Measurements from ENCODE around the gene EIF4G3. TPM values are rescaled to one million over a fixed set of nuclear protein-coding genes. Genes with fewer than 3 reads are reported as not detected.

Gene EIF4G3
- total RNA-seq, 1 experiment from 2014 or later: 72.0 TPM

GRCh38 chr1:20900056-20900455 lies 276.6 kb downstream of the EIF4G3 start:
- H3K79me2 ChIP-seq (ENCODE audit: insufficient read depth, low read length): no peaks in the 10 kb centered on the region
- Mint-ChIP-seq H3K27me3 (ENCODE audit: low read depth) (no peaks in the 10 kb centered on the region), H3K9me3 (no peaks in the 10 kb centered on the region), H3K4me3 (no peak overlapping the region), H3K27ac (no peak overlapping the region), H3K4me1 (no peaks in the 10 kb centered on the region), H3K36me3 (ENCODE audit: insufficient read depth in 1 of 3, low read depth in 3 of 3) (peaks cover 2 to 18% (median 13%) of the 10 kb centered on the region in 3 experiments; a peak in 5 of 7 replicates)
- H2BK15ac ChIP-seq (ENCODE audit: low read depth, low read length): no peak overlapping the region
- H3K27ac ChIP-seq (ENCODE audit: insufficient read length, low read depth, low read length): no peak overlapping the region
- H3K23me2 ChIP-seq (ENCODE audit: insufficient read length, low read depth, low read length, poor library complexity, severe bottlenecking): no peaks in the 10 kb centered on the region
- H2BK120ac ChIP-seq (ENCODE audit: low read depth, low read length, poor library complexity, severe bottlenecking): no peak overlapping the region
- H3K4ac ChIP-seq (ENCODE audit: low read depth, low read length): no peak overlapping the region
- no peak overlapping the region for H3K9ac ChIP-seq (ENCODE audit: extremely low read depth, insufficient read length, low read length)
- H4K8ac ChIP-seq (replicated peaks; ENCODE audit: insufficient read length, low read depth, low read length): no peak overlapping the region
- H2AK5ac ChIP-seq (ENCODE audit: insufficient read length, low read length): no peak overlapping the region
- no peaks in the 10 kb centered on the region for H3K27me3 ChIP-seq (ENCODE audit: insufficient read depth, low read length)
- H3T11ph ChIP-seq (ENCODE audit: low read length): no peak overlapping the region
- H3K14ac ChIP-seq (ENCODE audit: insufficient read depth, low read length): no peak overlapping the region
- H3K9me3 ChIP-seq (ENCODE audit: control insufficient read depth, low read depth, low read length): no peaks in the 10 kb centered on the region
- no peaks in the 10 kb centered on the region for H3K79me1 ChIP-seq (ENCODE audit: insufficient read depth, low read depth, low read length, poor library complexity, severe bottlenecking)
- DNase-seq: no peak
- no peak for TF ChIP-seq CTCF (conservative IDR thresholded peaks at IDR 0.05)
- no peak overlapping the region for H3K56ac ChIP-seq (ENCODE audit: insufficient read length, low read depth, low read length)
- H3K18ac ChIP-seq (ENCODE audit: insufficient read length, low read depth, low read length): no peak overlapping the region
- no peak overlapping the region for H2BK20ac ChIP-seq (ENCODE audit: low read depth, low read length, poor library complexity, severe bottlenecking)
- H2AFZ ChIP-seq (ENCODE audit: low read length): no peak overlapping the region
- H3K23ac ChIP-seq (ENCODE audit: insufficient read length, low read depth, low read length): no peak overlapping the region
- no peak overlapping the region for H3K4me2 ChIP-seq (ENCODE audit: insufficient read depth, insufficient read length, low read length)
- no peak overlapping the region for H2BK5ac ChIP-seq (ENCODE audit: insufficient read length, low read length)
- H2BK12ac ChIP-seq (ENCODE audit: insufficient read length, low read depth, low read length): no peak overlapping the region
- no peaks in the 10 kb centered on the region for H4K20me1 ChIP-seq (ENCODE audit: control insufficient read depth, insufficient read depth, insufficient read length)
- no peaks in the 10 kb centered on the region for H3K4me1 ChIP-seq (ENCODE audit: insufficient read depth, low read length)
- no peak overlapping the region for H4K91ac ChIP-seq (ENCODE audit: insufficient read length, low read depth, low read length)
- no peak overlapping the region for H4K5ac ChIP-seq (ENCODE audit: insufficient read length, low read depth, low read length)
